Osteocyte (in vitro differentiated cells): ENCODE results near the gene CAMK1. TPM values are rescaled to one million over a fixed set of nuclear protein-coding genes. Genes with fewer than 3 reads are reported as not detected.

Source experiments
- DNase-seq: peaks from one replicate; pipeline ENCODE4 v3.0.0; 2021; ENCODE audit warnings: mixed read lengths; ENCODE audit not compliant: unreplicated experiment; ENCODE audit errors: extremely low spot score
- H3K27ac Mint-ChIP-seq: one replicate; pipeline ENCODE4 v1.8.0; 2021; ENCODE audit warnings: mild to moderate bottlenecking, mixed read lengths; ENCODE audit not compliant: unreplicated experiment
- H3K27me3 Mint-ChIP-seq: one replicate; pipeline ENCODE4 v1.8.0; 2021; ENCODE audit warnings: mixed read lengths; ENCODE audit not compliant: unreplicated experiment
- H3K36me3 Mint-ChIP-seq: one replicate; pipeline ENCODE4 v1.8.0; 2021; ENCODE audit warnings: mixed read lengths; ENCODE audit not compliant: unreplicated experiment
- H3K4me1 Mint-ChIP-seq: one replicate; pipeline ENCODE4 v1.8.0; 2021; ENCODE audit warnings: mixed read lengths; ENCODE audit not compliant: unreplicated experiment
- H3K4me3 Mint-ChIP-seq: one replicate; pipeline ENCODE4 v1.8.0; 2021; ENCODE audit warnings: mild to moderate bottlenecking, moderate library complexity, mixed read lengths; ENCODE audit not compliant: unreplicated experiment
- H3K9me3 Mint-ChIP-seq: one replicate; pipeline ENCODE4 v1.8.0; 2021; ENCODE audit warnings: mixed read lengths; ENCODE audit not compliant: unreplicated experiment
- total RNA-seq: library from RNA; stranded (reverse); gene quantifications from 2 replicates; pipeline ENCODE4 v1.2.1, GENCODE V29; 2021
- TF ChIP-seq, protein P1 (sequence below): fragments of 200-600 bp; sonication (generic); IDR thresholded peaks from 2 replicates; pipeline ENCODE4 v1.5.0; 2021; ENCODE audit warnings: antibody characterized with exemption, mild to moderate bottlenecking, moderate library complexity

Gene CAMK1
- total RNA-seq, 1 donor from 2014 or later: 10.7 TPM

DNA sequence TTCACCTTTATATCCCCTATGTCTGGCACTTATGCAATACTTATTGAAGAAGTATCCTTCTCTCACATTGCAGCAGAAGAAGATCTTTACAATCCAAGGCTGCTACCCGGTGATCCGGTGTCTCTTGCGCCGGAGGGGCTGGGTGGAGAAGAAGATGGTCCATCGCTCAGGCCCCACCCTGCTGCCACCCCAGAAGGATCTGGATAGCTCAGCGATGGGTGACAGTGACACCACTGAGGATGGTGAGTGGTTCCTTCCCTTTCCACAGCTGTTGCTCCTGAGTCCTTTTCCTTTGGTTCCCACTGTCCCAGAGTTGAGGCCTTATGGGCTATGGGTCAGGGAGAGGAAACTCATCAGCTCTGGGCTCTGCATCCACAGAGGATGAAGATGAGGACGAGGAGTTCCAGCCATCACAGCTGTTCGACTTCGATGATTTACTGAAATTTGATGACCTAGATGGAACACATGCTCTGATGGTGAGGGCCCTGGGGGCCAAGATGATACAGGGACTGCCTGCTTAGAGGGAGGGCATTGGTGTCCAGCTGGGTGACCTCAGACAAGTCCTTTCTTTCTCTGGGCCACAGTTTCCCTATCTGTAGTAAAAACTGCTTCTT, 43.2 kb upstream of the CAMK1 start:
- Mint-ChIP-seq H3K4me1 (peaks cover 27% of the 10 kb centered on the region), H3K9me3 (no peaks in the 10 kb centered on the region), H3K4me3 (no peak overlapping the region), H3K27ac (no peak overlapping the region), H3K36me3 (peaks cover 8% of the 10 kb centered on the region), H3K27me3 (no peaks in the 10 kb centered on the region)
- no peak for DNase-seq
- TF ChIP-seq, protein P1, sequence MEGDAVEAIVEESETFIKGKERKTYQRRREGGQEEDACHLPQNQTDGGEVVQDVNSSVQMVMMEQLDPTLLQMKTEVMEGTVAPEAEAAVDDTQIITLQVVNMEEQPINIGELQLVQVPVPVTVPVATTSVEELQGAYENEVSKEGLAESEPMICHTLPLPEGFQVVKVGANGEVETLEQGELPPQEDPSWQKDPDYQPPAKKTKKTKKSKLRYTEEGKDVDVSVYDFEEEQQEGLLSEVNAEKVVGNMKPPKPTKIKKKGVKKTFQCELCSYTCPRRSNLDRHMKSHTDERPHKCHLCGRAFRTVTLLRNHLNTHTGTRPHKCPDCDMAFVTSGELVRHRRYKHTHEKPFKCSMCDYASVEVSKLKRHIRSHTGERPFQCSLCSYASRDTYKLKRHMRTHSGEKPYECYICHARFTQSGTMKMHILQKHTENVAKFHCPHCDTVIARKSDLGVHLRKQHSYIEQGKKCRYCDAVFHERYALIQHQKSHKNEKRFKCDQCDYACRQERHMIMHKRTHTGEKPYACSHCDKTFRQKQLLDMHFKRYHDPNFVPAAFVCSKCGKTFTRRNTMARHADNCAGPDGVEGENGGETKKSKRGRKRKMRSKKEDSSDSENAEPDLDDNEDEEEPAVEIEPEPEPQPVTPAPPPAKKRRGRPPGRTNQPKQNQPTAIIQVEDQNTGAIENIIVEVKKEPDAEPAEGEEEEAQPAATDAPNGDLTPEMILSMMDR: no peak

DNA sequence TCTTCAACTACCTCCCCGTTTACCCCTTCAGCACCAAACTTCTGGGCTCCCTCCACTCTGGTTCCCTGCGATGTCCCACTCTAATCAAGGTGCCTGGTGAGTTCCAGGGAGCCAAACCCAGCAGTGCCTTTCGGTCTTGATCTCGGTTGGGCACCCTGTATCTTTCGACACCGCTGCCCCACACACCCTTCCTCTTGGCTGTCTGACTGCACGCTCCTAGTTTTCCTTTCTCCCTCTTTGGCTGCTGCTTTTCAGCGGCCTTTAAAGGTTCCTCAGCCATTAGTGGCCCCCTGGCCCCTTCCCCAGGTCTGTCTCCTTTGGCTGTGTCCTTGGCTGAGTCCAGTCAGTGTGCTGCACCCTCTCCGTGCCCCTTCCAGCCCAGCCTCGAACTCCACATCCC, 41.1 kb upstream of the CAMK1 start:
- no peaks in the 10 kb centered on the region for H3K9me3 Mint-ChIP-seq
- H3K4me3 Mint-ChIP-seq: peak overlapping the region; percentile 70
- H3K27me3 Mint-ChIP-seq: no peaks in the 10 kb centered on the region
- no peak for DNase-seq
- peak overlapping the region; percentile 71 for H3K27ac Mint-ChIP-seq
- H3K4me1 Mint-ChIP-seq: peaks cover 27% of the 10 kb centered on the region
- peaks cover 7% of the 10 kb centered on the region for H3K36me3 Mint-ChIP-seq
- TF ChIP-seq, protein P1: no peak

DNA sequence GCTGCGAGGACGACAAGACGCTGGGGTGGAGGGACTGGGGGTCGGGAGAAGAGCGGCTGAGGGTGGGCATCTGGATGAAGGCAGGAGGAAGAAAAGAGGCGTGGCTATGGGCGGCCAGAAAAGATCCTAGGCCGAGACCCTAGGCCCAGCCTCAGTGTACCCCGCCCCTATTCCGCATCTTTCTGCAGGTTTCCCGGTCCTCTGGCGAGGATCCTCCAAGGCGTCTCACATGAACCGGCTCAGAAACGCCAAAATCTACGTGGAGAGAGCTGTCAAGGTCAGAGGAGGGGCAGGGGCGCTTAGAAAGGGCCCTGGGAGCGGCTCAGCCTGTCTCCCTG, 40.7 kb upstream of the CAMK1 start:
- no peak for DNase-seq
- Mint-ChIP-seq H3K27ac (peak overlapping the region; percentile 71), H3K4me1 (peaks cover 27% of the 10 kb centered on the region), H3K4me3 (peak overlapping the region; percentile 70), H3K9me3 (no peaks in the 10 kb centered on the region), H3K36me3 (peaks cover 9% of the 10 kb centered on the region), H3K27me3 (no peaks in the 10 kb centered on the region)
- TF ChIP-seq, protein P1: no peak

DNA sequence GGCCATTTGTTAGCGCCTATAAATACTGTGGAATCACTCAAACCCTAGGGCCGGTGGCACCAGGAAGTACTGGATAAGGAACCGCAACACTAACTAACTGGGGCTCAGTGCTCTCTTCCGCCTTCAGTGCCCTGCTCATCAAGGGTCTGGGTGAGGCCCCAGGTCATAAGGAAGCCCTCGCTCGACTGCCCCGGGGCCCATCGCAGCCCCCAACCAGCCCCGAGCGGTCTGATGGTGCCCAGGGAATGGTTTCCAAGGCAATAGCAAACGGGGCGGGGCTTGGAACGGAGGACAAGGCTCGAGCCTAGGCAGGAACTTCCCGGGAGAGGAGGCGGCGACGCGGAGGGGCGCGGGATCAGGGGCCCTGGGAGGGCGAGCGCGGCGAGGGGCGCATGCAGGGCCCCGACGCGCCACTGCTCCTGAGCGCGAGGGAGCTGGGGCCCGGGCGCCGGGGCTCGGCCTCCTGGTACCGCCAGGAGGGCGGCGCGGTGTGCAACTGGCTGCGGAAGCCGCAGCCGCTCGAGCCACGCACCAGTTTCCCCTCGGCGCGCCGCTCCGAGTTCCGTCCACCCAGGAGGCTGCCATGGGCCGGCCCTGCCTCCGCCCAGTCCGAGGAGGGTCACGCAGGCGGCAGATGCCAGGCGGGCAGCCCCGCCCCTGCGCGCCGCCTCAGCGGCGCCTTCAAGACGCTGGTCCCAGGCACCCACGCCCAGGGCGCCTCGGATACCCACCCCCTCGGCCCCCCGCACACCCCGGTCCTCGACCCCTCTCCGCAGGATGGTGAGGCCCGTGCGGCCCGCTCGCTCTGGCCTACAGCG, 40.1 kb upstream of the CAMK1 start, which contains the start of gene TTLL3:
TSS of gene TTLL3 (plus strand) at position 648 of the 818 bp plus-strand sequence. CDS start 400 bp downstream, outside the sequence.
- DNase-seq: peak; percentile 89
- Mint-ChIP-seq H3K4me3 (peak within 1 kb of the TSS; percentile 84), H3K9me3 (no peaks in the 10 kb centered on the region), H3K36me3 (peaks cover 9% of the 10 kb centered on the region), H3K27ac (peak within 1 kb of the TSS; percentile 99), H3K4me1 (peaks cover 27% of the 10 kb centered on the region), H3K27me3 (no peaks in the 10 kb centered on the region)
- TF ChIP-seq, protein P1: no peak

DNA sequence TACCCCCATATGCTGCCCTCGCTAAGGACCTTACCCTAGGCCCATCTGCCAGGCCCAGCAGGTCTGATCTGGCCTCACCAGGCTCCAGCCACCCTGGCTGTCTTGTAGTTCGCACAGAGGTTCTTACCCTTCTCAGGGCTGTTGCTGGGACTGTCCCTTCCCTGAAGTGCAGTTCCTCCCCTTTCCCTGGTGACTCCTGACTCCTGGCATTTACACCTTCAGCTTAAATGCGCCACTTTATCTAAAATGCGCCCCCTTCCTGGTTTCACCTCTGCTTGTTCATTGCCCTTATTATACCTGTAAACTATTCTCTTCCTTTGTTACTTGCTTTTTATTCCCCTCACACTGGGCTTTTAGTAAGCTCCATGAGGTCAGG, 39.5 kb upstream of the CAMK1 start:
- TF ChIP-seq, protein P1: no peak
- Mint-ChIP-seq H3K27me3 (no peaks in the 10 kb centered on the region), H3K9me3 (no peaks in the 10 kb centered on the region), H3K36me3 (peaks cover 15% of the 10 kb centered on the region), H3K4me3 (peak overlapping the region; percentile 84), H3K27ac (peak overlapping the region; percentile 99), H3K4me1 (peaks cover 27% of the 10 kb centered on the region)
- DNase-seq: no peak
